NCI-H748 (cell line): ENCODE results near the gene CCNYL1.
"Not testable (repeated sequence)": the region's sequence is repeated elsewhere in the genome, so short reads cannot be mapped to it uniquely, and the experiment has no call there.

Experiments used
- DNase-seq: peaks from one replicate; lab custom pipeline; 2025; ENCODE audit not compliant: unreplicated experiment; lab: John Stamatoyannopoulos, UW

The CCNYL1 gene

GRCh38 chr2:207696911-207697310, 14.5 kb upstream of the CCNYL1 start:
- not testable (repeated sequence) for DNase-seq

GRCh38 chr2:207697411-207697810, 14.0 kb upstream of the CCNYL1 start:
- DNase-seq, result no peak

GRCh38 chr2:207698301-207698700, 13.1 kb upstream of the CCNYL1 start:
- DNase-seq, result no peak

- no peak for DNase-seq
Measured at GRCh38 chr2:207704078-207704477, 7.4 kb upstream of the CCNYL1 start.

- no peak for DNase-seq
Measured at GRCh38 chr2:207704671-207705070, 6.8 kb upstream of the CCNYL1 start.

- DNase-seq, result no peak
Measured at GRCh38 chr2:207706936-207707860, 4.2 kb upstream of the CCNYL1 start.

GRCh38 chr2:207711750-207712530, 500 bp downstream of the CCNYL1 start:
- peak; percentile 77 for DNase-seq

GRCh38 chr2:207716056-207716455, 4.6 kb downstream of the CCNYL1 start:
- DNase-seq, result no peak

- no peak for DNase-seq
Measured at GRCh38 chr2:207718521-207718920, 7.1 kb downstream of the CCNYL1 start.

- DNase-seq, result no peak
Measured at GRCh38 chr2:207719008-207719407, 7.6 kb downstream of the CCNYL1 start.

- DNase-seq, result not testable (repeated sequence)
Measured at GRCh38 chr2:207719655-207720054, 8.2 kb downstream of the CCNYL1 start.

- peak; percentile 15 for DNase-seq
Measured at GRCh38 chr2:207720517-207721187, 9.2 kb downstream of the CCNYL1 start.

GRCh38 chr2:207722773-207723424, 11.5 kb downstream of the CCNYL1 start:
- DNase-seq, result no peak

GRCh38 chr2:207723425-207723787, 12.0 kb downstream of the CCNYL1 start:
- not testable (repeated sequence) for DNase-seq

- no peak for DNase-seq
Measured at GRCh38 chr2:207724113-207724512, 12.7 kb downstream of the CCNYL1 start.

- peak; percentile 76 for DNase-seq
Measured at GRCh38 chr2:207725873-207726578, 14.6 kb downstream of the CCNYL1 start.

GRCh38 chr2:207727261-207727660, 15.8 kb downstream of the CCNYL1 start:
- no peak for DNase-seq

GRCh38 chr2:207729465-207729998, 18.1 kb downstream of the CCNYL1 start:
- no peak for DNase-seq

GRCh38 chr2:207731138-207731537, 19.7 kb downstream of the CCNYL1 start:
- DNase-seq, result no peak

GRCh38 chr2:207733597-207734240, 22.3 kb downstream of the CCNYL1 start:
- DNase-seq, result no peak
